DND-41 (cell line): ENCODE measurements around the gene CASP12.

Experiments
- ATAC-seq: fragments of 200-7000 bp; cut with Tn5 transposase; 3 replicates; pipeline ENCODE4 v1.9.1; 2021; ENCODE audit warnings: low read depth; ENCODE audit not compliant: insufficient read depth
- DNase-seq: peaks from one replicate; pipeline ENCODE4 v3.0.0-alpha.2; 2020
- H2AFZ ChIP-seq: 2 replicates; pipeline ENCODE4 v1.6.0; 2012; ENCODE audit warnings: low read depth, low read length
- H3K27ac ChIP-seq: 2 replicates; pipeline ENCODE4 v1.5.1; 2012; ENCODE audit warnings: low read length, inconsistent platforms
- H3K27me3 ChIP-seq: fragments of 200-600 bp; sonication (generic); 2 replicates; pipeline ENCODE4 v1.6.0; 2012; ENCODE audit warnings: low read length, mild to moderate bottlenecking, inconsistent platforms; ENCODE audit not compliant: insufficient read depth, poor library complexity
- H3K36me3 ChIP-seq: 2 replicates; pipeline ENCODE4 v1.5.1; 2012; ENCODE audit warnings: low read length, inconsistent platforms; ENCODE audit not compliant: insufficient read depth
- H3K4me1 ChIP-seq: 2 replicates; pipeline ENCODE4 v1.5.1; 2012; ENCODE audit warnings: mild to moderate bottlenecking, low read length; ENCODE audit not compliant: insufficient read depth
- H3K4me2 ChIP-seq: 2 replicates; pipeline ENCODE4 v1.6.0; 2012; ENCODE audit warnings: mild to moderate bottlenecking, moderate library complexity, low read length, inconsistent platforms; ENCODE audit not compliant: insufficient read depth
- H3K4me3 ChIP-seq, 2 experiments: fragments of 200-600 bp in 1 of 2; shearing (Covaris generic) in 1 of 2; 2 replicates each; pipeline ENCODE4 v1.5.1; 2012 to 2016; ENCODE audit warnings: inconsistent platforms in 2 of 2, low read length in 2 of 2, mild to moderate bottlenecking in 2 of 2, low read depth in 1 of 2, moderate library complexity in 1 of 2
- H3K79me2 ChIP-seq: 2 replicates; pipeline ENCODE4 v1.6.0; 2012; ENCODE audit warnings: low read length, inconsistent platforms; ENCODE audit not compliant: insufficient read depth
- H3K9ac ChIP-seq: 2 replicates; pipeline ENCODE4 v1.6.0; 2012; ENCODE audit warnings: low read depth, mild to moderate bottlenecking, inconsistent platforms, low read length, moderate library complexity
- H3K9me3 ChIP-seq: 2 replicates; pipeline ENCODE4 v1.5.1; 2012; ENCODE audit warnings: low read length, moderate library complexity, mild to moderate bottlenecking, inconsistent platforms; ENCODE audit not compliant: insufficient read depth, severe bottlenecking
- H4K20me1 ChIP-seq: 2 replicates; pipeline ENCODE4 v1.6.0; 2012; ENCODE audit warnings: low read length; ENCODE audit not compliant: insufficient read depth
- EZH2 ChIP-seq: IDR thresholded peaks from 3 replicates; pipeline ENCODE4 v1.6.1; 2012; ENCODE audit warnings: borderline replicate concordance, low read depth, mild to moderate bottlenecking, moderate library complexity, low read length, inconsistent platforms; ENCODE audit not compliant: severe bottlenecking
- TF ChIP-seq, protein P1 (sequence below): IDR thresholded peaks from 2 replicates; pipeline ENCODE4 v1.5.1; 2012; ENCODE audit warnings: borderline replicate concordance, low read length, moderate library complexity, mild to moderate bottlenecking; ENCODE audit not compliant: poor library complexity, severe bottlenecking; ENCODE audit errors: extremely low read depth

Gene CASP12

DNA sequence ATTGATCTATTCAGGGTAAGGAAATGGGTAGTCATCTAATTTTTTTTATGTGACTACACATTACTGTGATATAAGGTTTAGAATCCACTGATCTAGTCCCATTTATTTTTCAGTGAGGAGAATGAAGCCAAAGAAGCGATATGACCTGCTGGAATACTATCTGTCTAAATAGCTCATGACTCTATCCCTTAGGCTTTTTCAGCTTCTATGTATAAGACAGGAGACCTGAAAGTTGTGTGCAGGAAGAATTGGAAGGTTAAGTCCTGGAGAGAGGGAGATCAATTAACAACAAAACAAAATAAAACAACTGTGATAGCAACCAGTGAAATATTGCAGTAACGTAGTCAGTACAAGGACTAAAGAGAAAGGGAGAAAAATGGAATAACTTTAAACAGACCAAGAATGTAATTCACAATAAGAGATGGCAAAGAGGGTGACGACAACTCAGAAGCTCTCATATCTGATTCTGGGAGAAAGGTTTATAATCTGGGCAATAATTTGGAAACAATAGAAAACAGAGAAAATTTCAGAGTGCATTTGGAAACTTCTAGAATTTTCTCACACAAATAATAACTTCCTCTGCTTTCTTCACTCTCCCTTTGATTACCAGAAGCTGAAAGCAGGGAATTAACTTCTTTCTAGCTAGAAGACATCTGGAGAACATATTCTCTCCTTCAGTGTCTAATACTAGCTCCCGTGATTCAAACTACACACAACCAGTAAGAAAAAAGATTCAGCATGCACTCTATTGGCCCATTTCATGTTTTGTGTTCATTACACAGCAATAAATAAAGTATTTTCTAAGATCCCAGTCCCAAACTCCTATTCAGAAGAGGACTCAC is 19.2 kb upstream of the CASP12 start:
- no peaks in the 10 kb centered on the region for H3K79me2 ChIP-seq
- H3K27me3 ChIP-seq = no peaks in the 10 kb centered on the region
- DNase-seq = no peak
- ATAC-seq = peak; percentile 72
- H3K36me3 ChIP-seq = no peaks in the 10 kb centered on the region
- peak overlapping the region; percentile 83 for H2AFZ ChIP-seq
- no peaks in the 10 kb centered on the region for H4K20me1 ChIP-seq
- peak overlapping the region; percentile 88 for H3K27ac ChIP-seq
- peaks cover 38% of the 10 kb centered on the region for H3K4me1 ChIP-seq
- H3K4me2 ChIP-seq = peak overlapping the region; percentile 70
- peak overlapping the region; percentile 56 for H3K9ac ChIP-seq
- no peaks in the 10 kb centered on the region for H3K9me3 ChIP-seq
- peak overlapping the region; percentile 20 to 55; a peak in 3 of 4 replicates for H3K4me3 ChIP-seq
- TF ChIP-seq, protein P1, sequence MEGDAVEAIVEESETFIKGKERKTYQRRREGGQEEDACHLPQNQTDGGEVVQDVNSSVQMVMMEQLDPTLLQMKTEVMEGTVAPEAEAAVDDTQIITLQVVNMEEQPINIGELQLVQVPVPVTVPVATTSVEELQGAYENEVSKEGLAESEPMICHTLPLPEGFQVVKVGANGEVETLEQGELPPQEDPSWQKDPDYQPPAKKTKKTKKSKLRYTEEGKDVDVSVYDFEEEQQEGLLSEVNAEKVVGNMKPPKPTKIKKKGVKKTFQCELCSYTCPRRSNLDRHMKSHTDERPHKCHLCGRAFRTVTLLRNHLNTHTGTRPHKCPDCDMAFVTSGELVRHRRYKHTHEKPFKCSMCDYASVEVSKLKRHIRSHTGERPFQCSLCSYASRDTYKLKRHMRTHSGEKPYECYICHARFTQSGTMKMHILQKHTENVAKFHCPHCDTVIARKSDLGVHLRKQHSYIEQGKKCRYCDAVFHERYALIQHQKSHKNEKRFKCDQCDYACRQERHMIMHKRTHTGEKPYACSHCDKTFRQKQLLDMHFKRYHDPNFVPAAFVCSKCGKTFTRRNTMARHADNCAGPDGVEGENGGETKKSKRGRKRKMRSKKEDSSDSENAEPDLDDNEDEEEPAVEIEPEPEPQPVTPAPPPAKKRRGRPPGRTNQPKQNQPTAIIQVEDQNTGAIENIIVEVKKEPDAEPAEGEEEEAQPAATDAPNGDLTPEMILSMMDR = no peak
- TF ChIP-seq EZH2 = no peak

DNA sequence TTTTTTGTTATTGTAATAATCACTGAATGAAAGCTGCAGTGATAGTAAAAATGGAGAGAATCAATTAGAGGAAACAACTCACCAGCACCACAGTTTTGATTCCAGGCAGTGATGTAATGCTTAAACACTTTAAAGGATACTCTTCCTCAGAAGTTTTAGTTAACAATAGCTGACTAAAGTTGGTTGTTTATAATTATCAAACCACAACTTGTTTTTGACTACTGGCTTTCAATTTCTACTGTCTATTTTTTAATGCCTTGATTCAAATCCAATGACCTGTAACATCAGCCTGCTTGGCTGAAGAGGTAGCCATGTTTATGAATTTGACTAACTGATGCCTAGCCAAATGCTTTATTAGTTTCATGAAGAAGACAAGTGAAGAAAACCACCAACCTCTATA is 18.2 kb upstream of the CASP12 start:
- Histone ChIP-seq H3K9me3 (no peaks in the 10 kb centered on the region), H3K27me3 (no peaks in the 10 kb centered on the region), H3K4me1 (peaks cover 48% of the 10 kb centered on the region), H3K27ac (peak overlapping the region; percentile 88), H3K36me3 (no peaks in the 10 kb centered on the region), H3K4me2 (peak overlapping the region; percentile 70), H3K4me3 (no peak overlapping the region), H3K79me2 (no peaks in the 10 kb centered on the region), H3K9ac (peak overlapping the region; percentile 56; the same call in 1 of the 2 replicates), H4K20me1 (no peaks in the 10 kb centered on the region), H2AFZ (peak overlapping the region; percentile 66)
- TF ChIP-seq, protein P1 = no peak
- TF ChIP-seq EZH2 = no peak
- DNase-seq (no peak), ATAC-seq (no peak)

DNA sequence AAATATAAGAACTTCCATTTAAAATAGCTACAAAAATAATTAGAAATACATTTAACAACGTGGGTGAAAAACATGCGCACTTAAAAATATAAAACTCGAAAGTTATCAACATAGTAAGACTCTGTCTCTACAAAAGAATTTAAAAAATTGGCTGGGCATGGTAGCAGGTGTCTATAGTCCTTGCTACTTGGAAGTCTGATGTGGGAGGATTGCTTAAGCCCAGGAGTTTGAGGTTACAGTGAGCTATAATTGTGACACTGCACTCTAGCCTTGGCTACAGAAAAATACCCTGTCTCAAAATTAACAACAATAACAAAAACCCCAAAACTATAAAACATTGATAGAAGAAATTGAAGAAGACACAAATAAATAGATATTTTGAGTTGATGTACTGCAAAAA is 13.8 kb upstream of the CASP12 start:
- H3K4me1 ChIP-seq = peaks cover 26% of the 10 kb centered on the region
- no peaks in the 10 kb centered on the region for H3K9me3 ChIP-seq
- H3K4me3 ChIP-seq = no peak overlapping the region
- H4K20me1 ChIP-seq = no peaks in the 10 kb centered on the region
- no peaks in the 10 kb centered on the region for H3K79me2 ChIP-seq
- H3K27ac ChIP-seq = no peak overlapping the region
- ATAC-seq (peak; percentile 80), DNase-seq (no peak)
- H3K27me3 ChIP-seq = no peaks in the 10 kb centered on the region
- no peak overlapping the region for H3K9ac ChIP-seq
- no peaks in the 10 kb centered on the region for H3K36me3 ChIP-seq
- no peak overlapping the region for H2AFZ ChIP-seq
- no peak for TF ChIP-seq EZH2
- TF ChIP-seq, protein P1 = no peak
- H3K4me2 ChIP-seq = no peak overlapping the region
